GM18499 (cell line): Measurements from ENCODE around the gene WDR1.

Experiments used
- ATAC-seq: cut with Tn5 transposase; IDR thresholded peaks from one replicate; pipeline ENCODE4 v1.9.1; 2021; ENCODE audit warnings: moderate number of reproducible peaks; ENCODE audit not compliant: insufficient read depth, unreplicated experiment

WDR1 gene

GRCh38 chr4:10101671-10102473 is 14.7 kb downstream of the WDR1 start:
- ATAC-seq: no peak

GRCh38 chr4:10100734-10101216 is 15.8 kb downstream of the WDR1 start:
- no peak for ATAC-seq

GRCh38 chr4:10099499-10100325 is 16.9 kb downstream of the WDR1 start:
- no peak for ATAC-seq

- no peak for ATAC-seq
These were observed 17.8 kb downstream of the WDR1 start for GRCh38 chr4:10098780-10099160.

GRCh38 chr4:10097906-10098779 is 18.5 kb downstream of the WDR1 start:
- ATAC-seq: no peak

- no peak for ATAC-seq
These were observed 19.6 kb downstream of the WDR1 start for GRCh38 chr4:10096978-10097335.

- peak; percentile 90 for ATAC-seq
These were observed 20.2 kb downstream of the WDR1 start for GRCh38 chr4:10096201-10096977.

GRCh38 chr4:10095296-10095991 is 21.2 kb downstream of the WDR1 start:
- no peak for ATAC-seq

GRCh38 chr4:10094841-10095240 is 21.8 kb downstream of the WDR1 start:
- no peak for ATAC-seq

- ATAC-seq: no peak
These were observed 22.6 kb downstream of the WDR1 start for GRCh38 chr4:10093801-10094552.

GRCh38 chr4:10093271-10093621 is 23.4 kb downstream of the WDR1 start:
- no peak for ATAC-seq

- ATAC-seq: no peak
These were observed 23.9 kb downstream of the WDR1 start for GRCh38 chr4:10092481-10093270.

GRCh38 chr4:10091531-10092181 is 24.9 kb downstream of the WDR1 start:
- no peak for ATAC-seq

- ATAC-seq: no peak
These were observed 25.9 kb downstream of the WDR1 start for GRCh38 chr4:10090467-10091250.

- ATAC-seq: no peak
These were observed 27.3 kb downstream of the WDR1 start for GRCh38 chr4:10089346-10089745.

- no peak for ATAC-seq
These were observed 28.2 kb downstream of the WDR1 start for GRCh38 chr4:10088135-10089010.
